Endothelial cell of umbilical vein (primary cell): Measurements from ENCODE around the gene AK9. TPM values are rescaled to one million over a fixed set of nuclear protein-coding genes. Genes with fewer than 3 reads are reported as not detected.

Source experiments
- polyA plus RNA-seq, 4 experiments: library from polyadenylated mRNA; depleted of rRNA in 3 of 4; stranded (reverse) in 3 of 4; unstranded in 1 of 4; fragments of >200 nt; gene quantifications; 2 replicates each; pipeline versions ENCODE4 v1.2.1 to v1.2.3, GENCODE V29; 2011 to 2012; ENCODE audit warnings: missing spikeins in 1 of 4
- total RNA-seq: library from RNA; stranded (reverse); gene quantifications from 2 replicates; pipeline ENCODE4 v1.2.3, GENCODE V29; 2021

Gene AK9
- total and polyA plus RNA-seq, 2 donors (not counting 3 experiments of a cell fraction or from before 2014, with no cell fraction given): 1.4 to 3.2 TPM

Other genes starting within 250 kb of the AK9 start
- 36.5 and 38.7 TPM in 2 replicates for gene MICAL1, start 235.4 kb downstream of the AK9 start, total RNA-seq
- gene MICAL1, start 235.4 kb downstream of the AK9 start, polyA plus RNA-seq: 39.4 and 44.5 TPM in 2 replicates
- gene ZBTB24, start 208.0 kb downstream of the AK9 start, total RNA-seq: 6.2 and 6.4 TPM in 2 replicates
- gene ZBTB24, start 208.0 kb downstream of the AK9 start, polyA plus RNA-seq: 1.9 TPM in 2 replicates
- gene FIG4, start 94 bp upstream of the AK9 start, total RNA-seq: 11.5 and 12.2 TPM in 2 replicates
- 5.7 and 7.9 TPM in 2 replicates for gene FIG4, start 94 bp upstream of the AK9 start, polyA plus RNA-seq